ENCODE results near the gene CD300C.
"Not testable (repeated sequence)": the region's sequence is repeated elsewhere in the genome, so short reads cannot be mapped to it uniquely, and the experiment has no call there.

CD300C gene

GRCh38 chr17:74584292-74585060 lies 38.6 kb upstream of the CD300C start:
- POLR2A ChIA-PET: no interaction called here
- CTCF ChIA-PET: no interaction called here
- DNase-seq (ENCODE audit: extremely low spot score): no peak
- TF ChIP-seq, protein P1, sequence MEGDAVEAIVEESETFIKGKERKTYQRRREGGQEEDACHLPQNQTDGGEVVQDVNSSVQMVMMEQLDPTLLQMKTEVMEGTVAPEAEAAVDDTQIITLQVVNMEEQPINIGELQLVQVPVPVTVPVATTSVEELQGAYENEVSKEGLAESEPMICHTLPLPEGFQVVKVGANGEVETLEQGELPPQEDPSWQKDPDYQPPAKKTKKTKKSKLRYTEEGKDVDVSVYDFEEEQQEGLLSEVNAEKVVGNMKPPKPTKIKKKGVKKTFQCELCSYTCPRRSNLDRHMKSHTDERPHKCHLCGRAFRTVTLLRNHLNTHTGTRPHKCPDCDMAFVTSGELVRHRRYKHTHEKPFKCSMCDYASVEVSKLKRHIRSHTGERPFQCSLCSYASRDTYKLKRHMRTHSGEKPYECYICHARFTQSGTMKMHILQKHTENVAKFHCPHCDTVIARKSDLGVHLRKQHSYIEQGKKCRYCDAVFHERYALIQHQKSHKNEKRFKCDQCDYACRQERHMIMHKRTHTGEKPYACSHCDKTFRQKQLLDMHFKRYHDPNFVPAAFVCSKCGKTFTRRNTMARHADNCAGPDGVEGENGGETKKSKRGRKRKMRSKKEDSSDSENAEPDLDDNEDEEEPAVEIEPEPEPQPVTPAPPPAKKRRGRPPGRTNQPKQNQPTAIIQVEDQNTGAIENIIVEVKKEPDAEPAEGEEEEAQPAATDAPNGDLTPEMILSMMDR (IDR thresholded peaks at IDR 0.05; ENCODE audit: control extremely low read depth, extremely low read depth, low read depth, missing control alignments): no peak

DNA sequence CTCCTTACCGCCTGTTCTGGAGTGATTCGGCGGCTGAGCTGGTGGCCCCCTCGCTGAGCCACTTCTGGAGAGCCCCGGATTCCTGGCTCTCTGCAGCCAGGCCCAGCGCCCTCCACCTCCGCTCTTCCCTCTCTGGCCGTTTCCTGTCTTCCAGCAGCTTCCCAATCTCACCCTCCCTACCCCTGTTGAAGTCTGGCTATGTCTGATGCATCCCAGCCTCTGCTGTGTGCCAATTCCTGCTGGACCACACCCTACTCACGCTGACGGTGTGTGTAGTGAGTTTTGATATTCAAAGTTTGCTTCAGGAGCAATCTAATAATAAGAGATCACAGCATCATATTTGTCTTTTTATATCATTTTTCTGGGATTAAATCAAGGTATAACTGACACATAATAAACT lies 36.7 kb upstream of the CD300C start:
- ChIA-PET POLR2A (no interaction called here), CTCF (no interaction called here)
- TF ChIP-seq, protein P1 (IDR thresholded peaks at IDR 0.05; ENCODE audit: control extremely low read depth, extremely low read depth, low read depth, missing control alignments): no peak
- DNase-seq (ENCODE audit: extremely low spot score): no peak

DNA sequence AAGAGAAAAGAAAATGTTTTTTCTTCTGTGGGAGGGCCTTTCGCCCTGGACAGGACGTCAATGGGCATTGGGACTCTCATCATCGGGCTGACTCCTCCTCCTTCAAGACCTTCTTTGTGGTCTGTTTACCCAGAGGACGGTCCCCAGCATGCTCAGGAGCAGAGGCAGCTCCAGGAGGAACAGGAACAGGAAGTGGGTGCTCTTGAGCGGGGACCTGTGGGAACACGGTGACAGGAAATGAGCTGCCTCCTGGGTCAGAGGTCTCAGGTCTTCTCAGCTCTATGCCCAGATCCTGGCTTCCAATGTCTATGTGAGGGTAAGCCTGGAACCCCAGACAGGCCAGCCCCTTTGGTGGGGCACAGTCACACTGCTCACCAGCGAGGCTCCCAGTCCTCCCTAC lies 34.0 kb upstream of the CD300C start:
- TF ChIP-seq, protein P1 (IDR thresholded peaks at IDR 0.05; ENCODE audit: control extremely low read depth, extremely low read depth, low read depth, missing control alignments): no peak
- ChIA-PET POLR2A (no interaction called here), CTCF (interaction anchor here (1.0 to 1.5 kb wide), 2 partner anchors 13 to 77 kb away, joined by 3 read pairs; no protein-coding TSS in a partner anchor)
- no peak for DNase-seq (ENCODE audit: extremely low spot score)

DNA sequence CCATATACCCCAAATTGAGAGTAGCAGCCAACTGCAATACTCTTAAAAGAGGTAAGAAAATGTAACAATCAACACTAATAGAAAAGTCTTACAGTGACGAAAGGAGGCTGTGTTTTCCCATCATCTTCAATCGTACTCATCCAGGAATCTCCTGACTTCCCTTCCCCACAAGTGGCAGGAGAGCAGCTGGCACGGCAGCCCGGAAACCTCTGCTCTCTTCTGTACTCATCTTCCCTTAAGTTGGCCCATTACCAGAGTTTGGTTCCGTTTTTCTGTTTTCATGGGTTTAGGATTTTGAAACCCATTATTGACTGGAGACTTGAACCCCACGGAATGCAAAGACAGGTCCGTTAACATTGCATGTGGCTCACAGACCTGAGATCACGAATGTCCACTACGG lies 33.1 kb upstream of the CD300C start:
- ChIA-PET POLR2A (no interaction called here), CTCF (interaction anchor here (1.2 to 1.5 kb wide), 2 partner anchors 13 to 78 kb away, joined by 3 read pairs; no protein-coding TSS in a partner anchor)
- no peak for DNase-seq (ENCODE audit: extremely low spot score)
- TF ChIP-seq, protein P1 (IDR thresholded peaks at IDR 0.05; ENCODE audit: control extremely low read depth, extremely low read depth, low read depth, missing control alignments): no peak

DNA sequence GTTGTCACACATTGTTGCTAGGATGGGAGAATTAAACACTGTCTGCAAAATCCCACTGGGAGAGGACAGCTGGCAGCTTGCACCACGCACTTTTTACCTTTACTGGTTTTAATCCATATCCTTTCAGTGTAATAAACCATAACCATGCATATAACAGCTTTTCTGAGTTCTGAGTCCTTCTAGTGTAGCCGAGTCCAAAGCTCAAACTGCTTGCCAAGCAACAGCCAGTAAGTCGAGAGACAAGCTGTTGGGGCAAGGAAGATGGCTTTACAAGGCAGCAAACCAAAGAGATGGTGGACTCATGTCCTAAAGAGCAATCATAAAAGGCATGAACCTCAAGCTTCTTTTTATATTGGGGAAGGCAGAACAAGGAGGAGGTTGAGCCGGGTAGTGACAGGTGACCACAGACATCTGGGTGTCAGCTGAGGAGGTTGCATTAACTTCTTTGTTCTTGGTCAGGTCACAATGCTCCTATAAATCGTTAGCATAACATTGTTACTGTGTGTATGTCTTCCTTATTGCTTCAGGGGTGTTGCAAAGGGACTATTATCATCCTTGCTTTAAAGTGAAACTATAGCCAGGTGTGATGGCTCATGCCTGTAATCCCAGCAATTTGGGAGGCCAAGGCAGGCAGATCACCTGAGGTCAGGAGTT lies 28.7 kb upstream of the CD300C start:
- ChIA-PET POLR2A (no interaction called here), CTCF (interaction anchor here (0.9 to 1.5 kb wide), 3 partner anchors 8 to 28 kb away, joined by 3 to 6 read pairs (median 3); no protein-coding TSS in a partner anchor)
- TF ChIP-seq, protein P1 (IDR thresholded peaks at IDR 0.05; ENCODE audit: control extremely low read depth, extremely low read depth, low read depth, missing control alignments): no peak
- no peak for DNase-seq (ENCODE audit: extremely low spot score)

DNA sequence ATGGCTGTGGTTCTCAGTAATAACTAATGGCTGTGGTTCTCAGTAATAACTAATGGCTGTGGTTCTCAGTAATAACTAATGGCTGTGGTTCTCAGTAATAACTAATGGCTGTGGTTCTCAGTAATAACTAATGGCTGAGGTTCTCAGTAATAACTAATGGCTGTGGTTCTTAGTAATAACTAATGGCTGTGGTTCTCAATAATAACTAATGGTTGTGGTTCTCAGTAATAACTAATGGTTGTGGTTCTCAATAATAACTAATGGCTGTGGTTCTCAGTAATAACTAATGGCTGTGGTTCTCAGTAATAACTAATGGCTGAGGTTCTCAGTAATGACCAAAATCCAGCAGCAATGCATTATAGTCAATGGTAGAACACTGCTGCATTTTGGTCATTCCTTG lies 27.7 kb upstream of the CD300C start:
- DNase-seq (ENCODE audit: extremely low spot score); POLR2A ChIA-PET: not testable (repeated sequence)
- CTCF ChIA-PET: interaction anchor here (0.8 to 1.5 kb wide), 6 partner anchors 7 to 183 kb away, joined by 3 to 6 read pairs (median 3); partner anchors contain the start of gene RAB37

GRCh38 chr17:74573169-74573568 lies 27.3 kb upstream of the CD300C start:
- DNase-seq (ENCODE audit: extremely low spot score): no peak
- ChIA-PET CTCF (interaction anchor here (0.8 to 1.5 kb wide), 5 partner anchors 20 to 182 kb away, joined by 3 to 6 read pairs (median 3); partner anchors contain the start of gene RAB37), POLR2A (no interaction called here)
- TF ChIP-seq, protein P1 (IDR thresholded peaks at IDR 0.05; ENCODE audit: control extremely low read depth, extremely low read depth, low read depth, missing control alignments): no peak

Measured in GM10248 (cell line).